Activated gamma-delta T cell treated with Interleukin-2 at 50 U/mL for 16 hours (primary cell): ENCODE measurements around the gene TMEM186.
"Not testable (repeated sequence)": the region's sequence is repeated elsewhere in the genome, so short reads cannot be mapped to it uniquely, and the experiment has no call there.

Experiments
- DNase-seq: peaks from one replicate; pipeline ENCODE4 v3.0.0-alpha.2; 2020

TMEM186 gene

DNA sequence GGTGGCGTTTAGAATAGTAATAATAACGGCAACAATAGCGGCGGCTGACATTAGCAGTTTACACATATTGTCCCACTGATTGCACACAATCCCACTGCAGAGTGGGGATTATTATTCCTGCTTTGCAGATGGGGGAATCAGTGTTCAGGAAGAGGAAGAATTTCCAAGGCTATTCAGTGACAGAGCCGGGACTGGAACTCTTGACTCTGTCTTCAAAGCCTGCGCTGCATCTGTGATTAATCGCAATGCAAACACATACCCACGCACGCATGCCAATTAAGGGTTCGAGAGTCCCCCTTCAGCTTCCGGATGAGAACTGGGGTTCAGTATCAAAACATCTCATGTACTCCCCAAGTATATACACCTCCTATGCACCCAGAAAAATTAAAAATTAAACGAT, 29.2 kb downstream of the TMEM186 start:
- DNase-seq, result no peak

GRCh38 chr16:8767176-8767575, 30.3 kb downstream of the TMEM186 start:
- no peak for DNase-seq

- DNase-seq, result no peak
Observed at GRCh38 chr16:8764525-8765250, 32.8 kb downstream of the TMEM186 start.

DNA sequence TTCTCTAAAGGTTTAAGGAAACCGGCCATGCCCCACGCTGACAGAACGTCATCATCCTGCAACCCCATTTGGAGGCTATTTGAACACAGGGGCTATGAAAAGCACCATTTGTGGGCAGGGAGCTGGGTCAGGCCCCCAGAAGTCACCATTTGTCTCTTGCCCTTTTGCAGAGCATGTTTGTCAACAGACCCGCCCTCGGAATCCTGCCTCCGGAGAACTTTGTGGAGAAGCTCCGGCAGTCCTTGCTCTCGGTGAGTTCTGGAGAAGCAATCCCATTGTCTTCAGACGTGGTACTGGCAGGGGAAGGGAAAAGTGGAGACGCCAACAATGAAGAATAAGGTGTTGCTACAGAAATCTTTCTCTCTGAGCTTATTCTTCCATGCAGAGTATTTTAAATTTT, 33.5 kb downstream of the TMEM186 start:
- no peak for DNase-seq

DNA sequence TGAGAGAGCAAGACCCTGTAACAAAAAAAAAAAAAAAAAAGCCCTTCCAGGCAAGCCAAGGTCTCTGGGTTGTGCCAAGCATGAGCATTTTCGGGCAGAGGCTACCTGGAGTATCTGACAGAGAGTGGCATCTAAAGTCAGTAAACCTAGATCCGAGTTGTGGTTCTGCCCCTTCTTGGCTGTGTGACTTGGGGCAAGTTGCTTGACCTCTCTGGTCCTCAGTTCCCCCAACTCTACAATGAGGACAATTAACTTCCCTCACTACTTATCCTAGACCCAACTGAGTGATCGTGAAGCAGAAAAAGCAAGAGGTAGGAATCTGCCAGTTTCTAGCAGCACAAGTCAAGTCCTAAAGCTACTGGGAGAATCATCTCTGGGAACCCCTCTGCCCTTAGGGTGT, 34.4 kb downstream of the TMEM186 start:
- no peak for DNase-seq

GRCh38 chr16:8762254-8762653, 35.2 kb downstream of the TMEM186 start:
- no peak for DNase-seq

- DNase-seq, result no peak
Observed at GRCh38 chr16:8761078-8761477, 36.4 kb downstream of the TMEM186 start.

GRCh38 chr16:8760021-8760420, 37.4 kb downstream of the TMEM186 start:
- no peak for DNase-seq

- DNase-seq, result no peak
Observed at GRCh38 chr16:8758022-8758421, 39.4 kb downstream of the TMEM186 start.

- DNase-seq, result no peak
Observed at GRCh38 chr16:8756755-8757154, 40.7 kb downstream of the TMEM186 start.

GRCh38 chr16:8753416-8754054, 43.9 kb downstream of the TMEM186 start:
- DNase-seq, result no peak

GRCh38 chr16:8752706-8753105, 44.7 kb downstream of the TMEM186 start:
- DNase-seq, result no peak

- no peak for DNase-seq
Observed at GRCh38 chr16:8751481-8752311, 45.7 kb downstream of the TMEM186 start.

GRCh38 chr16:8748944-8749343, 48.5 kb downstream of the TMEM186 start:
- DNase-seq, result not testable (repeated sequence)
